Fibroblast of villous mesenchyme (primary cell): ENCODE measurements around the gene ARAP2. TPM values are rescaled to one million over a fixed set of nuclear protein-coding genes. Genes with fewer than 3 reads are reported as not detected.

Experiments
- DNase-seq: peaks from one replicate; pipeline ENCODE4 v3.0.0-alpha.2; 2010; ENCODE audit warnings: low read depth
- H3K4me3 ChIP-seq: 2 replicates; pipeline ENCODE4 v1.5.1; 2011; ENCODE audit warnings: low read depth, mild to moderate bottlenecking, low read length
- total RNA-seq: library from RNA; depleted of rRNA; stranded (reverse); fragments of >200 nt; gene quantifications from 2 replicates; pipeline ENCODE4 v1.2.3, GENCODE V29; 2012
- TF ChIP-seq, protein P1 (sequence below): IDR thresholded peaks from 2 replicates; pipeline ENCODE4 v1.5.1; 2012; ENCODE audit warnings: low read depth, mild to moderate bottlenecking, low read length; ENCODE audit not compliant: insufficient read depth

The ARAP2 gene
- total RNA-seq, 1 donor = 11.2 TPM

DNA sequence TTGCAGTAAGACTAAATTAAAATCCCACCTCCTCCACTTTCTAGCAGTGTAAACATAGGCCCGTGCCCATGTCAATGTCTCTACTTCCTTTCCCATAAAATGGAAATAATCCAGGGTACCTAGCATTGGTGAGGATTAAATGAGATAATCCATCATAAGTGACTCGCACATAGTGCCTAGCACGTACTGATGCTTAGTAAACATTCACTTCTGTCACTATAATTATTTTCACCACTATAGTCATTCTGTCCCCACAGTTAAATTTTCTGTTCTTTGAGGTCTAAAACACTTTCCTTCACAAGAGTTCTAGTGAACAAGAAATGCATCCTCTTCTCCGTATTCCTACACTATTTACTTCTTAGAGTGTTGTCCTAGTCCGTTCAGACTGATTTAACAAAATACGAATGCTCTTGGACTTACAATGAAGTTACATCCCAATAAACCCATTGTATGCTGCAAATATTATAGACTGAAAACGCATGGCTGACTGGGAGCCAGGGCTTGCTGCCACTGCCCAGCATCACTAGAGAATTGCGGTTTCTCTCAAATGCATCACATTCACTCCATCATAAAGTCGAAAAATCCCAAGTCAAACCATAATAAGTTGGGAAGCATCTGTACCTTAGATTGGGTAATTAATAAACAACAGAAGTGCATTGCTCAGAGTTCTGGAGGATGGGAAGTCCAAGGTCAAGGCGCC lies 10.6 kb downstream of the ARAP2 start:
- DNase-seq = no peak
- TF ChIP-seq, protein P1, sequence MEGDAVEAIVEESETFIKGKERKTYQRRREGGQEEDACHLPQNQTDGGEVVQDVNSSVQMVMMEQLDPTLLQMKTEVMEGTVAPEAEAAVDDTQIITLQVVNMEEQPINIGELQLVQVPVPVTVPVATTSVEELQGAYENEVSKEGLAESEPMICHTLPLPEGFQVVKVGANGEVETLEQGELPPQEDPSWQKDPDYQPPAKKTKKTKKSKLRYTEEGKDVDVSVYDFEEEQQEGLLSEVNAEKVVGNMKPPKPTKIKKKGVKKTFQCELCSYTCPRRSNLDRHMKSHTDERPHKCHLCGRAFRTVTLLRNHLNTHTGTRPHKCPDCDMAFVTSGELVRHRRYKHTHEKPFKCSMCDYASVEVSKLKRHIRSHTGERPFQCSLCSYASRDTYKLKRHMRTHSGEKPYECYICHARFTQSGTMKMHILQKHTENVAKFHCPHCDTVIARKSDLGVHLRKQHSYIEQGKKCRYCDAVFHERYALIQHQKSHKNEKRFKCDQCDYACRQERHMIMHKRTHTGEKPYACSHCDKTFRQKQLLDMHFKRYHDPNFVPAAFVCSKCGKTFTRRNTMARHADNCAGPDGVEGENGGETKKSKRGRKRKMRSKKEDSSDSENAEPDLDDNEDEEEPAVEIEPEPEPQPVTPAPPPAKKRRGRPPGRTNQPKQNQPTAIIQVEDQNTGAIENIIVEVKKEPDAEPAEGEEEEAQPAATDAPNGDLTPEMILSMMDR = no peak
- no peak overlapping the region for H3K4me3 ChIP-seq

DNA sequence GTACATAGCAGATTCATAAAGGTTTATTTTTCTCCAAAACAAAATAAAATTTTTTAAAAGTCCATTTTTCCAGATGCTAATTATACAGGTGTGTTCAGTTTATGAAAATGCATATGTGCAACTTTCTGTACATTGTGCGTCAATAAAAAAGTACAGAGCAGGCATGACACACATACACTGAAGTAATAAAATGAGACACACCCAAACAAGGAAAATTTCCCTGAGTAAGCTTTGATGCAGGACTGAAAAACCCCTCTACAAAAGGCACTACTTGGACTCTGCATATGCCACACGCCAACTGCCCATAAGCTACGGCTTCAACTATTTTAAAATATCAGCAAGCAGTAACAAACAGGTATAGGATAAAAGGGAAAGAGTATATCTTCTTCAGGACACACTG lies 13.8 kb downstream of the ARAP2 start:
- no peak for DNase-seq
- TF ChIP-seq, protein P1 = no peak
- no peak overlapping the region for H3K4me3 ChIP-seq

GRCh38 chr4:36227913-36228312 lies 16.4 kb downstream of the ARAP2 start:
- no peak for DNase-seq
- H3K4me3 ChIP-seq = no peak overlapping the region
- TF ChIP-seq, protein P1 = no peak

DNA sequence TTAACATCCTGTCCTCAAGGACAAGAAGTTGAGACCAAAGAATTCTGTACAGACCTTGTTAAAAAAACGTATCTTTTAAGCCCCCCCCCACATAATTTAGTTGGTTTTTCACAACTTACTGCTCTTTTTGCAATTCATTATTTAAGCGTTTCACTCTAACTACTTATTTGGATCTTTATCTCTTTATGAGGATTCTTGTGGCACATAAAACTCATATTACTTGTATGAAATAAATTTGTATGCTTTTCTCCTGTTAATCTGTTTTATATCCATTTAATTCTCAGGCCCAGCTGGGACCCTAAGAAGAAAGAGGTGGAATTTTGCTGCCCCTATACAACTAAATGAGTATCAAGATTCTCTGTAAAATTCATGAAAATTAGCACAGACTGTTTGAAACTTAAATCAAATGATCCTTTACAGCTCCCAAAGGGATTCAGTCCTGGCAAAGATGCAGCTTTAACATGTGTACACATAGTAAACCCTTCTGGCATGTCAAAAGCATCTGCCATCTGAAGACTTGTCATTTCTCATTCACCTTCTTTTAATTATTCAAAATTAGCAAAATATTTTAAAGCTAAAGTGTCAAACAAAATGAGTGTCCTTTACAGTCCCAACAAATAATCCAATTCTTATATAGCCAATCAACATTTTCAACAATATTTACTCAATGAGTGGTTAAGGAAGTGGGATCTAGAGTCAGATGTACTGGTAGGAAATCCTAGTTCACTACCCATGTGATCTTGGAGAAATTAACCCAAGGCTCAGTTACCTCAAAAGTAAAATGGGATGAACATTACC lies 17.7 kb downstream of the ARAP2 start:
- DNase-seq = no peak
- TF ChIP-seq, protein P1 = no peak
- no peak overlapping the region for H3K4me3 ChIP-seq

GRCh38 chr4:36224972-36225903 lies 19.1 kb downstream of the ARAP2 start:
- DNase-seq = no peak
- H3K4me3 ChIP-seq = no peak overlapping the region
- TF ChIP-seq, protein P1 = no peak

DNA sequence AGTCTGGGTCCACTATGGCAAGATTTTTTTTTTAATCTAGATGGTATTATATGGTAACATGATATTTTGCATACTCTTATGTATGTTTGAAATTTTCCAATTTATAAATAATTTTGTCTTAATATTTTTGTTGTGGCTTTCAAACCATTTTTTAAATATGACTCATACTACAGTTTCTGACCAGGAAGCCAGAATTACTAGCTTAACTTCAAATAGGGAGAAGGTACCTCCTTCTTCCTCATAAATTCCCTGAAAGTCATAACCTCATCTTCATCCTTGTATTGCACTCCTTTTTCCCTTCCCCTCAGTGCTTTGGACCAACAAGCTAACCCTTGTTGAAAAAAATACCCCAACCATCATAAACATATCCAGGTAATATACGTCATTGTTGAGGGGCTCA lies 21.6 kb downstream of the ARAP2 start:
- DNase-seq = no peak
- TF ChIP-seq, protein P1 = no peak
- H3K4me3 ChIP-seq = no peak overlapping the region
